Measurements from ENCODE around the gene PCDHGB2.
"Not testable (repeated sequence)": the region's sequence is repeated elsewhere in the genome, so short reads cannot be mapped to it uniquely, and the experiment has no call there.

PCDHGB2 gene

DNA sequence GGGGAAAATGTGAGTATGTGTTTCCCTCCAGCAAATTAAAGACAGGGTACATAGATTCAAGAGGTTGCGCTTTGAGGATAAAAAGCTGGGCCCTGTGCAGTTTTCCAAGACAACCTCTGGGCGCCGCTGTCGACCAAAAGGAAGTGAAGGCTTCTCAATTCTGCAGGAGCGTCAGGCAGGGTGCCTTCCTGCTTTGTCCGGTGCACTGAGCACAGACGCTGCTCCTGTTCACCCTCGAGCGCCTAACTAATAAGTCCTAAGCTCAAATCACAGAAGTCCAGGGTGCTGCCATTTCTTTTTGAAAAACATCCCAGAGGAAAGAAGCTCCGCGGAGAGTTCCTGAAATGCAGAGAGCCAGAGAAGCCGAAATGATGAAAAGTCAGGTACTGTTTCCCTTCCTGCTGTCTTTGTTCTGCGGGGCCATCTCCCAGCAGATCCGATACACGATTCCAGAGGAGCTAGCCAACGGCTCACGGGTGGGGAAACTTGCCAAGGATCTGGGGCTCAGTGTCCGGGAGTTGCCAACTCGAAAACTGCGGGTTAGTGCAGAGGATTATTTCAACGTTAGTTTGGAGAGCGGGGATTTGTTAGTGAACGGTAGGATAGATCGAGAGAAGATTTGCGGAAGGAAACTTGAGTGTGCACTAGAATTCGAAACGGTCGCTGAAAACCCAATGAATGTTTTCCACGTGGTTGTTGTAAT, 9.7 kb upstream of the PCDHGB2 start, which contains the start of gene PCDHGB1:
Gene PCDHGB1, plus strand, starts transcription at position 183 of the 703 bp plus-strand sequence. Its CDS starts 162 bp downstream, at position 345.
- DNase-seq (ENCODE audit: low spot score): peak; percentile 40

DNA sequence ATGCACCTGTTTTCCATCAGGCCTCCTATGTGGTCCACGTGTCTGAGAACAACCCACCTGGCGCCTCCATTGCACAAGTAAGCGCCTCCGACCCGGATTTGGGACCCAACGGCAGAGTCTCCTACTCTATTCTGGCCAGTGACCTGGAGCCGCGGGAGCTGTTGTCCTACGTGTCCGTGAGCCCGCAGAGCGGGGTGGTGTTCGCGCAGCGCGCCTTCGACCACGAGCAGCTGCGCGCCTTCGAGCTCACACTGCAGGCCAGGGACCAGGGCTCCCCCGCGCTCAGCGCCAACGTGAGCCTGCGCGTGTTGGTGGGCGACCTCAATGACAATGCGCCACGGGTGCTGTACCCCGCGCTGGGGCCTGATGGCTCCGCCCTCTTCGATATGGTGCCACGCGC, 8.2 kb upstream of the PCDHGB2 start:
- no peak for DNase-seq (ENCODE audit: low spot score)

DNA sequence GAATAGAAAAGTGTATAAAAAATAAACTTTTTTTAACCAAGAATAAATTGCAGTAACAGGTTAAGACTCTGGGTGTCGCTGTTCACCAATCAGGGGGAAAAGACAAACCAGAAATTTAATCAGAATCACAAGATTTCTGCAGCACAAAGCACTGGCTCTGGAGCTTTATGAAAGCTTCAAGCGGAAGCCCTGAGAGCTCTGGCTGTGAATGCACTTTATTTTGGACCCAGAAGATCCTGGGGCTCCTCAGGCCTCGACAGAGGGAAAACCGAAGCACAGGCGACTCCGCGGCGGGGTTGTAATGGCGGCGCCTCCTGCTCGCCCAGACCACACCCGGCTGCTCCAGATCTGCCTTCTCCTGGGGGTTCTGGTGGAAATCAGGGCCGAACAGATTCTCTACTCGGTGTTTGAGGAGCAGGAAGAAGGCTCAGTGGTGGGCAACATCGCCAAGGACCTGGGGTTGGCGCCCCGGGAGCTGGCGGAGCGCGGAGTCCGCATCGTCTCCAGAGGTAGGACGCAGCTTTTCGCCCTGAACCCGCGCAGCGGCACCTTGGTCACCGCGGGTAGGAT, 4.8 kb upstream of the PCDHGB2 start, which contains the start of gene PCDHGA4:
Gene PCDHGA4, plus strand, starts transcription at position 122 of the 570 bp plus-strand sequence. Its CDS starts 87 bp downstream, at position 209.
- DNase-seq (ENCODE audit: low spot score): peak; percentile 23

- DNase-seq (ENCODE audit: low spot score): no peak
These were observed 4.2 kb upstream of the PCDHGB2 start for GRCh38 chr5:141355641-141356040.

DNA sequence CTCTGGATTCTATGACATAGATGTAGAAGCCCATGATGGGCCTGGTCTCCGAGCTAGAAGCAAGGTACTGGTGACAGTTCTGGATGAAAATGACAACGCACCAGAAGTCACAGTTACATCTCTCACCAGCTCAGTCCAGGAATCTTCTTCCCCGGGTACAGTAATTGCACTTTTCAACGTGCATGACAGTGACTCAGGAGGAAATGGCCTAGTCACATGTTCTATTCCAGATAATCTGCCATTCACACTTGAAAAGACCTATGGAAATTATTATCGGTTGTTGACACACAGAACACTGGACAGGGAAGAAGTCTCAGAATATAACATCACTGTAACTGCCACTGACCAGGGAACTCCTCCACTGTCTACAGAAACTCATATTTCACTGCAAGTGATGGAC, 3.7 kb upstream of the PCDHGB2 start:
- no peak for DNase-seq (ENCODE audit: low spot score)

- no peak for DNase-seq (ENCODE audit: low spot score)
These were observed 2.8 kb upstream of the PCDHGB2 start for GRCh38 chr5:141356950-141357349.

DNA sequence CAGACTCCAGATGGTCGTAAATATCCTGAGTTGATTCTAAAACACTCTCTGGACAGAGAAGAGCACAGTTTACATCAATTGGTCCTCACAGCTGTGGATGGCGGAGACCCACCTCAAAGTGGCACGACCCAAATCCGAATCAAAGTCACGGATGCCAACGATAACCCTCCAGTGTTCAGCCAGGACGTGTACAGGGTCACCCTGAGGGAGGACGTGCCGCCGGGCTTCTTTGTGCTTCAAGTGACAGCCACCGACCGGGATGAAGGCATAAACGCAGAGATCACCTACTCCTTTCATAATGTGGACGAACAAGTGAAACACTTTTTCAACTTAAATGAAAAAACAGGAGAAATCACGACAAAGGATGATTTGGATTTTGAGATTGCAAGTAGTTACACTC, 891 bp downstream of the PCDHGB2 start:
- no peak for DNase-seq (ENCODE audit: low spot score)

DNA sequence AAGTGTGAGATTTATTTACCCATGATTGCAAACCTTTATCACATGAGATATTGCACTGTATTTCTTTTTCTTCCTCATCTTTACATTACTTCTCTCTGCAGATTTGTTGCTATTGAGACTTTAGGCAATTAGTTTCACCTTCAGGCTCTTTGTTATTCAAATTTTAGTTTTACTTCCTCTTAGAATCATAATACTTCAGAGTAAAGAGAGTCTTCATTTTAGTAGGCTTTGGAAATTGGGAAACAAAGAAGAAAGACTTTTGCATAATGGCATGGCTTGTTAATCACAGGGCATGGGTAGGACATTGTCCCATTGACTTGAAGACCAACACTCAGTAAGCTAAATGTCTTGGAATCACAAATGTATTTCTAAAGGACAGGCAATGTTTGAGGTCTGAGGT, 2.9 kb downstream of the PCDHGB2 start:
- no peak for DNase-seq (ENCODE audit: low spot score)

DNA sequence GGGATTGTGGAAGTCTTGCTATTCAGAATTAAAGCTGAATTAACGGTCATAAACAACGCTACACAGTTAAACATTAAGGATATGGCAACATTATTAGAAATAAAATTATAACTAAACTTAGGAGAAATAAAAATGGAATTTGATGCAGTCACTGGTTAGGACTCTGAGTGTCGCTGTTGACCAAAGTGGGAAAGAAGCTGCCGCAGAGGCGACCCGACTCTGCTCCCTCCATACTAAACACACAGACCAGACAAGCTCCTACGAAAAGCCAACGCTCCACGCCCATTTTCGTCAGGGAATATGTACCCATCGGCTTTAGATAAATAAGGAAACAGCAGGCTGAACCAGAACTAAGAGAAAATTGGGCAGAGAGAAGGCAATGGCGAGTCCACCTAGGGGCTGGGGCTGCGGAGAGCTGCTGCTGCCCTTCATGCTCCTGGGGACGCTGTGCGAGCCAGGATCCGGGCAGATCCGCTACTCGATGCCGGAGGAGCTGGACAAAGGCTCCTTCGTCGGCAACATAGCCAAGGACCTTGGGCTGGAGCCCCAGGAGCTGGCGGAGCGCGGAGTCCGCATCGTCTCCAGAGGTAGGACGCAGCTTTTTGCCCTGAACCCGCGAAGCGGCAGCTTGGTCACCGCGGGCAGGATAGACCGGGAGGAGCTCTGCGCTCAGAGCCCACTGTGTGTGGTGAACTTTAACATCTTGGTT, 4.3 kb downstream of the PCDHGB2 start, which contains the start of gene PCDHGA5:
Gene PCDHGA5, plus strand, starts transcription at position 211 of the 709 bp plus-strand sequence. Its CDS starts 169 bp downstream, at position 380.
- no peak for DNase-seq (ENCODE audit: low spot score)

GRCh38 chr5:141366016-141366896, 6.5 kb downstream of the PCDHGB2 start:
- DNase-seq (ENCODE audit: low spot score): no peak

DNA sequence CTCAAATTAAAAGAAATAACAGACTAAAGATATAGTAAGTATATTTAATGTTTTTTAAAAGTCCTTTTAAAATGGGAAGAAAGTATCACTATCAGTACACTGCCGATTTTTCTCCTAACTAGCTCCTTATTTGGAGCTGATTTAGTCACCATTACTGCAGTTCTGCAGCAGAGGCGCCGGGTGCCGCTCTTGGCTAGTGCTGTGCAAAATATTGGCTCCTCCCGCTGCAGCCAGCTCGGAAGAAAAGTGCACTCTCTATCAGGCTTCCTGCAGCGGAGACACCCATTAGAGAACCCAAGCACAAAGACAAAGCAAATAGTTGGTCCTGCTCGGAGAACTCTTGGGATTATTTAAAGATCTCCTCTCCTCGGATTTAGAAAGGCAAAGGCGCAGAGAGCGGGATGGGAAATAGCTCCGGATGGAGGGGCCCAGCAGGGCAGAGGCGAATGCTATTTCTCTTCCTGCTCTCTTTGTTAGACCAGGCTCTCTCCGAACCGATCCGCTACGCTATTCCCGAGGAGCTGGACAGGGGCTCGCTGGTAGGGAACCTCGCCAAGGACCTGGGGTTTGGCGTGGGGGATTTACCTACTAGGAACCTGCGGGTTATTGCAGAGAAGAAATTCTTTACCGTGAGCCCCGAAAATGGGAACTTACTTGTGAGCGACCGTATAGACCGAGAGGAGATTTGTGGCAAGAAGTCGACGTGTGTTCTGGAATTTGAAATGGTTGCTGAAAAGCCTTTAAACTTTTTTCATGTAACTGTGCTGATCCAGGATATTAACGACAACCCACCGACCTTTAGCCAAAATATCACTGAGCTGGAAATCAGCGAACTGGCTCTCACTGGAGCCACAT, 10.4 kb downstream of the PCDHGB2 start, which contains the start of gene PCDHGB3:
Gene PCDHGB3, plus strand, starts transcription at position 249 of the 855 bp plus-strand sequence. Its CDS starts 153 bp downstream, at position 402.
- peak; percentile 41 for DNase-seq (ENCODE audit: low spot score)

- no peak for DNase-seq (ENCODE audit: low spot score)
These were observed 12.0 kb downstream of the PCDHGB2 start for GRCh38 chr5:141371572-141372475.

DNA sequence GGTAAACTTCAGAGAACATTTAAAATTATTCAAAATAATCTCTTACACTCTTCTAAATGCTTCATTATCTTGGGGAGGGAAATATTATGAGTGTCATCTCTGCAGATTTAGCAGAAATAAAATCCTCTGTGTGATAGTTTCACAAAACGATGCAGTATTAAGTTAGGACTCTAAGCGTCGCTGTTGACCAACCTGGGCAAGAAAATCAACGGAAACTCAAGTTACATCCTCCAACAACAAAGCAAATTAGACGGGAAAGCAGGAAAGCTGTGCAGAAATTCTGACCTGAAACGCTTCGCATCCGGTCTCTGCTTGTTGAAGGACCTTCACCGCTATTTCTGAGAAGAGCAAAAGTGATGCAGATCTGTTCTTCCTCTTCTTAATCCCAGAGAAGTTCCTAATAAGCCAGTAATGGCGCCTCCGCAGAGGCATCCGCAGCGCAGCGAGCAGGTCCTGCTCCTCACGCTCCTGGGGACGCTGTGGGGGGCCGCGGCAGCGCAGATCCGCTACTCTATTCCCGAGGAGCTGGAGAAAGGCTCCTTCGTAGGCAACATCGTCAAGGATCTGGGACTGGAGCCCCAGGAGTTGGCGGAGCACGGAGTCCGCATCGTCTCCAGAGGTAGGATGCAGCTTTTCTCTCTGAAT, 14.0 kb downstream of the PCDHGB2 start, which contains the start of gene PCDHGA6:
Gene PCDHGA6, plus strand, starts transcription at position 219 of the 645 bp plus-strand sequence. Its CDS starts 193 bp downstream, at position 412.
- DNase-seq (ENCODE audit: low spot score): peak; percentile 8

DNA sequence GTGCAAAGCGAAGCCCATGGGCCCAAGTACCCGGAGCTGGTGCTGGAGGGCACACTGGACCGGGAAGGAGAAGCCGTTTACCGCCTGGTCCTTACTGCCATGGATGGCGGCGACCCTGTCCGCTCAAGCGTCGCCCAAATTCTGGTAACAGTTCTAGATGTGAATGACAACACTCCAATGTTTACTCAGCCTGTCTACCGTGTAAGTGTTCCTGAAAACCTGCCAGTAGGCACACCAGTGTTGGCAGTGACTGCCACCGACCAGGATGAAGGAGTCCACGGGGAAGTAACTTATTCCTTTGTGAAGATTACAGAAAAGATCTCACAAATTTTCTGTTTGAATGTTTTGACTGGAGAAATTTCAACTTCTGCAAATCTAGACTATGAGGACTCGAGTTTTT, 14.8 kb downstream of the PCDHGB2 start:
- no peak for DNase-seq (ENCODE audit: low spot score)

- DNase-seq (ENCODE audit: low spot score): not testable (repeated sequence)
These were observed 15.8 kb downstream of the PCDHGB2 start for GRCh38 chr5:141375444-141376155.

DNA sequence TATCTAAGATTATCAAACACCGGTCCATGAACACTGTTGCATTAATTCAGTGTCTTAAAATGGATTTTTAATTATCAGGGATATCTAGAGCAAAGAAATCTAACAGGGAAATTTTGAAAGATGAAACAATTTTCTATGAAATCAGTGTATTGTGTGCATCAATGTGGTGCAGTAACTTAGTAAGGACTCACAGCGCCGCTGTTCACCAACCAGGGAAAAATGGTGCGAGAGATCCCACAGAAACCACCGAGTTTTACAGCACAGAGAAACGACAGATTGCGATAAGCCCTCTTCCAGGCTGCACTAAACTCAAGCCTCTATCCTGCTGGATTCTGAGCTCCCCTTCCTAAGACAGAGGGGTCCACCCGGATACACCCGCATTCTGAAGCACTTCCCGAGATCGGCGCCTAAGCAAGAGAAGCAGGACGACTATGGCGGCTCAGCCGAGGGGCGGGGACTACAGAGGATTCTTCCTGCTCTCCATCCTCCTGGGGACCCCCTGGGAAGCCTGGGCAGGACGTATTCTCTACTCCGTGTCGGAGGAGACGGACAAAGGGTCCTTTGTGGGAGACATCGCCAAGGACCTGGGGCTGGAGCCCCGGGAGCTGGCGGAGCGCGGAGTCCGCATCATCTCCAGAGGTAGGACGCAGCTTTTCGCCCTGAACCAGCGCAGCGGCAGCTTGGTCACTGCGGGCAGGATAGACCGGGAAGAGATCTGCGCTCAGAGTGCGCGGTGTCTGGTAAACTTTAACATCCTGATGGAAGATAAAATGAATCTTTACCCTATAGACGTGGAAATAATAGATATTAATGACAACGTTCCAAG, 22.9 kb downstream of the PCDHGB2 start, which contains the start of gene PCDHGA7:
Gene PCDHGA7, plus strand, starts transcription at position 274 of the 826 bp plus-strand sequence. Its CDS starts 158 bp downstream, at position 432.
- DNase-seq (ENCODE audit: low spot score): no peak

GRCh38 chr5:141383345-141383744, 23.6 kb downstream of the PCDHGB2 start:
- no peak for DNase-seq (ENCODE audit: low spot score)

Data from CD4-positive, alpha-beta T cell treated with Interleukin-2 at 100 ng/mL for 4 hours (primary cell).